Measurements from ENCODE around the gene CRK.

DNA sequence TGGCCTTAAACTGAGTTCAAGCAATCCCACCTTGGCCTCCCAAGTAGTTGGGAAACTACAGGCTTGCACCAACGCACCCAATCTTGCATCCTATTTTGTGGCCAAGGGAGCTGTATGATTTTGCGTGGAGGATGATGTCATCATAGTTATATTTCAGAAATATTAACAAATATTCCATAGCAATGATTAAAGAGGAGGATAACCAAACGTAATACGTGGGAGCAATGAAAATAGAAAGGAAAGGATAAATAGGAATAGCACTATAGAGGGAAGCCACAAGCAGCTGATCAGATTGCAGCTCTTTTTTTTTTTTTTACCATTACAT lies 53.8 kb downstream of the CRK start:
- TF ChIP-seq, protein P1, sequence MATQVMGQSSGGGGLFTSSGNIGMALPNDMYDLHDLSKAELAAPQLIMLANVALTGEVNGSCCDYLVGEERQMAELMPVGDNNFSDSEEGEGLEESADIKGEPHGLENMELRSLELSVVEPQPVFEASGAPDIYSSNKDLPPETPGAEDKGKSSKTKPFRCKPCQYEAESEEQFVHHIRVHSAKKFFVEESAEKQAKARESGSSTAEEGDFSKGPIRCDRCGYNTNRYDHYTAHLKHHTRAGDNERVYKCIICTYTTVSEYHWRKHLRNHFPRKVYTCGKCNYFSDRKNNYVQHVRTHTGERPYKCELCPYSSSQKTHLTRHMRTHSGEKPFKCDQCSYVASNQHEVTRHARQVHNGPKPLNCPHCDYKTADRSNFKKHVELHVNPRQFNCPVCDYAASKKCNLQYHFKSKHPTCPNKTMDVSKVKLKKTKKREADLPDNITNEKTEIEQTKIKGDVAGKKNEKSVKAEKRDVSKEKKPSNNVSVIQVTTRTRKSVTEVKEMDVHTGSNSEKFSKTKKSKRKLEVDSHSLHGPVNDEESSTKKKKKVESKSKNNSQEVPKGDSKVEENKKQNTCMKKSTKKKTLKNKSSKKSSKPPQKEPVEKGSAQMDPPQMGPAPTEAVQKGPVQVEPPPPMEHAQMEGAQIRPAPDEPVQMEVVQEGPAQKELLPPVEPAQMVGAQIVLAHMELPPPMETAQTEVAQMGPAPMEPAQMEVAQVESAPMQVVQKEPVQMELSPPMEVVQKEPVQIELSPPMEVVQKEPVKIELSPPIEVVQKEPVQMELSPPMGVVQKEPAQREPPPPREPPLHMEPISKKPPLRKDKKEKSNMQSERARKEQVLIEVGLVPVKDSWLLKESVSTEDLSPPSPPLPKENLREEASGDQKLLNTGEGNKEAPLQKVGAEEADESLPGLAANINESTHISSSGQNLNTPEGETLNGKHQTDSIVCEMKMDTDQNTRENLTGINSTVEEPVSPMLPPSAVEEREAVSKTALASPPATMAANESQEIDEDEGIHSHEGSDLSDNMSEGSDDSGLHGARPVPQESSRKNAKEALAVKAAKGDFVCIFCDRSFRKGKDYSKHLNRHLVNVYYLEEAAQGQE (IDR thresholded peaks at IDR 0.05; ENCODE audit: insufficient read depth in 1 of 2, low read depth in 2 of 2, low read length in 2 of 2) = no peak
- TF ChIP-seq TAF1 (IDR thresholded peaks at IDR 0.05; ENCODE audit: borderline replicate concordance, insufficient read depth, low read length) = no peak
- TF ChIP-seq POLR2AphosphoS5 (IDR thresholded peaks at IDR 0.05; ENCODE audit: low read depth, low read length) = no peak
